Measurements from ENCODE around the gene CFAP20DC. TPM values are rescaled to one million over a fixed set of nuclear protein-coding genes. Genes with fewer than 3 reads are reported as not detected.

Gene CFAP20DC
- 2.0 and 4.4 TPM in 2 replicates for total RNA-seq

DNA sequence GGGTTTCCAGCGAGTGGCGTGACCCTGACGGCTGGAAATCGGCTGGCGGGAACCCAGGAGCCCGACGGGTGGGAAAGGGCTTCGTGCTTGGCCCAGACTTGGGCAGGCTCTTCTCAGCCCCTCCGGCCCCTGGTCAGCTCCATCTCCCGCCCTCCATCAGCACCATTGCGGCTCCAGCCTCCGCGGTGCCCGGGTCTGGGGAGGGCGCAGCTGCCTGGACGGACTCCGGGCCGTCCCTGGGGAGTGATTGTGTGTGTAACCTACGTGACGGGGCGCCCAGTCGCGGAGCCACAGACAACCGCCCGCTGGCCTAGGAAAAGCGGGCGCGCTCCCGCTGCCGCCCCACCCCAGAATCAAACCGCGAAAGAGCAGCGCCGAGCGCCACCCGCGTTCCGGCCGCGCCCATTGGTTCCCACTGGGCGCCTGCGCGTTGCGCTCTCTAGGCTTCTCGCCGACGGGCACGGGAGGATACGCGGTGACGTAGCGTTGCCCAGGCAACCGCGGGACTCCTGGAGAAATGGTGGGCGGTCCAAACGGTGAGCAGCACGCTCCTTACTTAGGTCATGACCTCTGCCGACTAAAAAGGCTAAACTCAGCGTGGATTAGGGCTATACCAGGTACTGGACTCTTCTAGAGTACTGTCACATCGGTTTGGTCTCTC is at the start of gene CFAP20DC:
CFAP20DC (minus strand) TSS at position 355 of the 661 bp plus-strand sequence. CDS start 394 bp downstream, outside the sequence.

All from regular cardiac myocyte (primary cell).